Measurements from ENCODE around the gene ANKS3. TPM values are rescaled to one million over a fixed set of nuclear protein-coding genes. Genes with fewer than 3 reads are reported as not detected.

The ANKS3 gene
- total and polyA plus RNA-seq, 2 donors from 2014 or later, result 20.7 to 27.6 TPM

GRCh38 chr16:4754865-4755264 lies 20.8 kb upstream of the ANKS3 start:
- peaks cover 7 to 37% (median 22%) of the 10 kb centered on the region in 3 donors for H3K36me3 ChIP-seq (ENCODE audit: control insufficient read depth in 2 of 3, insufficient read depth in 3 of 3, low read length in 3 of 3)
- intact Hi-C loops (cut with DNase I), result no loop called here
- peaks cover 0 to 2% (median 0%) of the 10 kb centered on the region in 3 donors for H3K9me3 ChIP-seq (ENCODE audit: control insufficient read depth in 2 of 3, insufficient read depth in 1 of 3, low read length in 3 of 3)
- TF ChIP-seq CTCF (IDR thresholded peaks at IDR 0.05; ENCODE audit: borderline replicate concordance, extremely low read depth, insufficient read depth), result no peak
- no peak for DNase-seq
- H3K4me3 ChIP-seq (ENCODE audit: low read length in 3 of 3), result no peak overlapping the region
- no peak overlapping the region for H3K9ac ChIP-seq (ENCODE audit: low read length in 3 of 3)
- H3K27ac ChIP-seq (ENCODE audit: low read depth in 2 of 2, low read length in 2 of 2), result no peak overlapping the region
- no peaks in the 10 kb centered on the region for H3K4me1 ChIP-seq (ENCODE audit: control insufficient read depth in 2 of 3, insufficient read depth in 2 of 3, low read depth in 1 of 3, low read length in 3 of 3)
- no peak for FAIRE-seq
- no peaks in the 10 kb centered on the region for H3K27me3 ChIP-seq (ENCODE audit: control insufficient read depth, insufficient read depth, low read length)

- Histone ChIP-seq H3K4me1 (ENCODE audit: control insufficient read depth in 2 of 3, insufficient read depth in 2 of 3, low read depth in 1 of 3, low read length in 3 of 3) (no peaks in the 10 kb centered on the region), H3K9me3 (ENCODE audit: control insufficient read depth in 2 of 3, insufficient read depth in 1 of 3, low read length in 3 of 3) (peaks cover 0 to 2% (median 0%) of the 10 kb centered on the region in 3 donors), H3K36me3 (ENCODE audit: control insufficient read depth in 2 of 3, insufficient read depth in 3 of 3, low read length in 3 of 3) (peaks cover 7 to 23% (median 21%) of the 10 kb centered on the region in 3 donors), H3K27ac (ENCODE audit: low read depth in 2 of 2, low read length in 2 of 2) (no peak overlapping the region), H3K4me3 (ENCODE audit: low read length in 3 of 3) (no peak overlapping the region), H3K9ac (ENCODE audit: low read length in 3 of 3) (no peak overlapping the region), H3K27me3 (ENCODE audit: control insufficient read depth, insufficient read depth, low read length) (no peaks in the 10 kb centered on the region)
- TF ChIP-seq CTCF (IDR thresholded peaks at IDR 0.05; ENCODE audit: borderline replicate concordance, extremely low read depth, insufficient read depth), result no peak
- FAIRE-seq, result no peak
- no peak for DNase-seq
- intact Hi-C loops (cut with DNase I), result no loop called here
These were observed 19.2 kb upstream of the ANKS3 start for GRCh38 chr16:4753227-4753626.

GRCh38 chr16:4752351-4753100 lies 18.5 kb upstream of the ANKS3 start:
- peaks cover 7 to 23% (median 21%) of the 10 kb centered on the region in 3 donors for H3K36me3 ChIP-seq (ENCODE audit: control insufficient read depth in 2 of 3, insufficient read depth in 3 of 3, low read length in 3 of 3)
- H3K9ac ChIP-seq (ENCODE audit: low read length in 3 of 3), result no peak overlapping the region
- H3K4me3 ChIP-seq (ENCODE audit: low read length in 3 of 3), result no peak overlapping the region
- no peaks in the 10 kb centered on the region for H3K4me1 ChIP-seq (ENCODE audit: control insufficient read depth in 2 of 3, insufficient read depth in 2 of 3, low read depth in 1 of 3, low read length in 3 of 3)
- no peak overlapping the region for H3K27ac ChIP-seq (ENCODE audit: low read depth in 2 of 2, low read length in 2 of 2)
- intact Hi-C loops (cut with DNase I), result no loop called here
- peaks cover 0 to 2% (median 0%) of the 10 kb centered on the region in 3 donors for H3K9me3 ChIP-seq (ENCODE audit: control insufficient read depth in 2 of 3, insufficient read depth in 1 of 3, low read length in 3 of 3)
- no peak for FAIRE-seq
- TF ChIP-seq CTCF (IDR thresholded peaks at IDR 0.05; ENCODE audit: borderline replicate concordance, extremely low read depth, insufficient read depth), result no peak
- no peak for DNase-seq
- H3K27me3 ChIP-seq (ENCODE audit: control insufficient read depth, insufficient read depth, low read length), result no peaks in the 10 kb centered on the region
